ENCODE measurements around the gene FAAP100.
"Not testable (repeated sequence)": the region's sequence is repeated elsewhere in the genome, so short reads cannot be mapped to it uniquely, and the experiment has no call there.

Gene FAAP100

GRCh38 chr17:81552244-81553017 is at the start of gene FAAP100:
Gene FAAP100, minus strand, starts transcription at chr17:81552353. Its CDS starts 23 bp downstream, at chr17:81552330.
- peak; percentile 86 for DNase-seq

- DNase-seq, result peak; percentile 65
Measured at GRCh38 chr17:81601525-81602120, 49.5 kb upstream of the FAAP100 start.

- no peak for DNase-seq
Measured at GRCh38 chr17:81599719-81600486, 47.8 kb upstream of the FAAP100 start.

GRCh38 chr17:81593105-81593871 is 41.1 kb upstream of the FAAP100 start:
- DNase-seq, result no peak

GRCh38 chr17:81591971-81592370 is 39.8 kb upstream of the FAAP100 start:
- DNase-seq, result no peak

- DNase-seq, result no peak
Measured at GRCh38 chr17:81590121-81590520, 38.0 kb upstream of the FAAP100 start.

GRCh38 chr17:81589612-81590011 is 37.5 kb upstream of the FAAP100 start:
- DNase-seq, result no peak

- no peak for DNase-seq
Measured at GRCh38 chr17:81586096-81586495, 33.9 kb upstream of the FAAP100 start.

GRCh38 chr17:81584771-81585170 is 32.6 kb upstream of the FAAP100 start:
- not testable (repeated sequence) for DNase-seq

GRCh38 chr17:81583589-81584342 is 31.6 kb upstream of the FAAP100 start:
- no peak for DNase-seq

- no peak for DNase-seq
Measured at GRCh38 chr17:81582749-81583148, 30.6 kb upstream of the FAAP100 start.

- DNase-seq, result no peak
Measured at GRCh38 chr17:81582341-81582740, 30.2 kb upstream of the FAAP100 start.

GRCh38 chr17:81581758-81582157 is 29.6 kb upstream of the FAAP100 start:
- DNase-seq, result no peak

- no peak for DNase-seq
Measured at GRCh38 chr17:81580481-81580880, 28.3 kb upstream of the FAAP100 start.

- no peak for DNase-seq
Measured at GRCh38 chr17:81579821-81580321, 27.7 kb upstream of the FAAP100 start.

GRCh38 chr17:81579298-81579697 is 27.1 kb upstream of the FAAP100 start:
- no peak for DNase-seq

GRCh38 chr17:81578561-81579225 is 26.5 kb upstream of the FAAP100 start:
- no peak for DNase-seq

GRCh38 chr17:81578038-81578441 is 25.9 kb upstream of the FAAP100 start:
- no peak for DNase-seq

GRCh38 chr17:81577278-81578000 is 25.3 kb upstream of the FAAP100 start:
- DNase-seq, result no peak

- DNase-seq, result no peak
Measured at GRCh38 chr17:81576621-81577277, 24.6 kb upstream of the FAAP100 start.

Measured in femur (tissue), 1 donor.